Measurements from ENCODE around the gene SRPK2.

The SRPK2 gene

GRCh38 chr7:105408791-105409410 lies 20.2 kb upstream of the SRPK2 start:
- TF ChIP-seq, protein P1, sequence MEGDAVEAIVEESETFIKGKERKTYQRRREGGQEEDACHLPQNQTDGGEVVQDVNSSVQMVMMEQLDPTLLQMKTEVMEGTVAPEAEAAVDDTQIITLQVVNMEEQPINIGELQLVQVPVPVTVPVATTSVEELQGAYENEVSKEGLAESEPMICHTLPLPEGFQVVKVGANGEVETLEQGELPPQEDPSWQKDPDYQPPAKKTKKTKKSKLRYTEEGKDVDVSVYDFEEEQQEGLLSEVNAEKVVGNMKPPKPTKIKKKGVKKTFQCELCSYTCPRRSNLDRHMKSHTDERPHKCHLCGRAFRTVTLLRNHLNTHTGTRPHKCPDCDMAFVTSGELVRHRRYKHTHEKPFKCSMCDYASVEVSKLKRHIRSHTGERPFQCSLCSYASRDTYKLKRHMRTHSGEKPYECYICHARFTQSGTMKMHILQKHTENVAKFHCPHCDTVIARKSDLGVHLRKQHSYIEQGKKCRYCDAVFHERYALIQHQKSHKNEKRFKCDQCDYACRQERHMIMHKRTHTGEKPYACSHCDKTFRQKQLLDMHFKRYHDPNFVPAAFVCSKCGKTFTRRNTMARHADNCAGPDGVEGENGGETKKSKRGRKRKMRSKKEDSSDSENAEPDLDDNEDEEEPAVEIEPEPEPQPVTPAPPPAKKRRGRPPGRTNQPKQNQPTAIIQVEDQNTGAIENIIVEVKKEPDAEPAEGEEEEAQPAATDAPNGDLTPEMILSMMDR (conservative IDR thresholded peaks at IDR 0.05; ENCODE audit: low read length), result no peak
- H3K4me3 ChIP-seq (ENCODE audit: low read length), result no peak overlapping the region
- DNase-seq (ENCODE audit: low read depth), result no peak

DNA sequence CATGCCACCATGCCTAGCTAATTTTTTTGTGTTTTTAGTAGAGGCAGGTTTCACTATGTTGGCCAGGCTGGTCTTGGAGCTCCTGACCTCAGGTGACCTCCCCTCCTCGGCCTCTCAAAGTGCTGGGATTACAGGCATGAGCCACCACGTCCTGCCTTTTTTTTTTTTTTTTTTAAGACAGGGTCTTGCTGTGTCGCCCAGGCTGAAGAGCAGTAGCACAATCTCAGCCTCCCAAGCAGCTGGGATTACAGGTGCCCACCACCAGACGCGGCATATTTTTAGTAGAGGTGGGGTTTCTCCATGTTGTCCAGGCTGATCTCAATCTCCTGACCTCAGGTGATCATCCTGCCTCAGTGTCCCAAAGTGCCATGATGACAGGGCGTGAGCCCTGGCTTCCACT lies 14.4 kb upstream of the SRPK2 start:
- TF ChIP-seq, protein P1 (conservative IDR thresholded peaks at IDR 0.05; ENCODE audit: low read length), result no peak
- no peak overlapping the region for H3K4me3 ChIP-seq (ENCODE audit: low read length)
- no peak for DNase-seq (ENCODE audit: low read depth)

- DNase-seq (ENCODE audit: low read depth), result no peak
- TF ChIP-seq, protein P1 (conservative IDR thresholded peaks at IDR 0.05; ENCODE audit: low read length), result no peak
- H3K4me3 ChIP-seq (ENCODE audit: low read length), result no peak overlapping the region
Measured at GRCh38 chr7:105402221-105403095, 13.7 kb upstream of the SRPK2 start.

GRCh38 chr7:105399043-105399725 lies 10.5 kb upstream of the SRPK2 start:
- TF ChIP-seq, protein P1 (conservative IDR thresholded peaks at IDR 0.05; ENCODE audit: low read length), result peak; percentile 59
- no peak overlapping the region for H3K4me3 ChIP-seq (ENCODE audit: low read length)
- peak; percentile 48 for DNase-seq (ENCODE audit: low read depth)

GRCh38 chr7:105396566-105396965 lies 7.8 kb upstream of the SRPK2 start:
- no peak for DNase-seq (ENCODE audit: low read depth)
- TF ChIP-seq, protein P1 (conservative IDR thresholded peaks at IDR 0.05; ENCODE audit: low read length), result no peak
- H3K4me3 ChIP-seq (ENCODE audit: low read length), result no peak overlapping the region

DNA sequence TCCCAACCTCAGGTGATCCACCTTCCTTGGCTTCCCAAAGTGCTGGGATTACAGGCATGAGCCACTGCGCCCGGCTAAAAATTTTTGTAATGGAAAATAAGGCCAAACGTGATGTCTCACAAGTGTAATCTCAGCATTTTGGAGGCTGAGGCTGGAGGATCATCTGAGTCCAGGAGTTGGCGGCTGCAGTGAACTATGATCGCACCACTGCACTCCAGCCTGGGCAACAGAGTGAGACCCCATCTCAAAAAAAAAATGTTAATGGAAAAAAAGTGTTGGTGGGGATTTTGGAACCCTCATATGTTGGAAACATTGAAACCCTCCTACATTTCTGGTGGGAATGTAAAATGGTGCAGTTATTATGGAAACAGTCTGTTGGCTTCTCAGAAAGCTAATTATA lies 2.7 kb upstream of the SRPK2 start:
- no peak for DNase-seq (ENCODE audit: low read depth)
- H3K4me3 ChIP-seq (ENCODE audit: low read length), result no peak overlapping the region
- TF ChIP-seq, protein P1 (conservative IDR thresholded peaks at IDR 0.05; ENCODE audit: low read length), result no peak
